NCI-H2081 treated with DMSO at 0.1 percent for 48 hours (cell line): ENCODE measurements around the gene TMC8.
"Not testable (repeated sequence)": the region's sequence is repeated elsewhere in the genome, so short reads cannot be mapped to it uniquely, and the experiment has no call there.

Experiments
- DNase-seq: peaks from one replicate; lab custom pipeline; 2025; lab: John Stamatoyannopoulos, UW

Gene TMC8

GRCh38 chr17:78111016-78111726, 19.4 kb upstream of the TMC8 start:
- DNase-seq, result no peak

GRCh38 chr17:78111727-78112517, 18.6 kb upstream of the TMC8 start:
- no peak for DNase-seq

DNA sequence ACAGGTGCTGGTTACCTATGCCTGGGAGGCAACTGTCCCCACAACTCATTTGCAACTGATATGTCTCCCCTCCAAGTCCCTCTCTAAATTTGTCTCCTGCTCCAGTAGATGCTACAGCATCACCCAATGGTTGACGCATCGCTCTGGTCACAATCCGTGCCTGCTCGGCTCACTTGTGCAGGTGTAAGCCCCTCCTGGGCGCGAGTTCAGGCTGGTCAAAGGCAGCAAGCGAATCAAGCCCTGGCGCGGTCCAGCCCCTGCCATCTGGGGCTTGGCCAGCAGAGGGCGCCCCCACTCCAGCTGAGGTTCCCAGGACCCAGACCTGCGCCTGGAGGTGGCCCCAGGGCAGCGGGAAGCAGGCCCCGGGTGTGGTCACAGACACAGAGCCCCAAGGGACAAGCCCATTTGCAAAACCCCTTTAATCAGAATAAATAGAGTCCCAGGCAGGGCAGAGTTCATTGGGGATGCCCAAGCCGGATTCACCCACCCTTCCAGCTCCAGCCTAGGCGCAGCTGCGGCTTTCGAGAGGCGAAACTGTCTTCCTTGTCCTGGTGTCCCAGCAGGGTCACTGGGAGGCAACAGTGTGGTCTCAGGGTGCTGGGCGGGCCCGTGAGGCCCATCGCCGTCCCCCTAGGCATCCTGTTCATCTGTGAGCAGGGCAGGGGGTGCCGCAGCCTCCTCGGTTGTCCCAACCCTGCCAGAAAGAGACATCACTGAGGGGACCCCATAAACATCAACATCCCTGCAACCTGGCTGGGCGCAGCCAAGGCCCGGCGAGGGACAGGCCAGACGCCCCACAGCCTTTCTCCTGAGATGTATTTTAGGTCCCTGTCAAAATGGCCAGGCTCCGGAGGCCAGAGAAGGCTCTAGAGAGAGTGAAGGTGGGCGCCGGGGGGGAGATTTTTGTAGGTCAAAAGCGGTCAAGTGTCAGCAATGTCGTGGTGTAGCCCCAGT, 17.8 kb upstream of the TMC8 start:
- no peak for DNase-seq

- no peak for DNase-seq
These were observed 16.5 kb upstream of the TMC8 start for GRCh38 chr17:78113804-78114785.

GRCh38 chr17:78114831-78115723, 15.5 kb upstream of the TMC8 start:
- DNase-seq, result no peak

GRCh38 chr17:78115803-78116202, 14.8 kb upstream of the TMC8 start:
- not testable (repeated sequence) for DNase-seq

GRCh38 chr17:78116411-78116810, 14.2 kb upstream of the TMC8 start:
- no peak for DNase-seq

DNA sequence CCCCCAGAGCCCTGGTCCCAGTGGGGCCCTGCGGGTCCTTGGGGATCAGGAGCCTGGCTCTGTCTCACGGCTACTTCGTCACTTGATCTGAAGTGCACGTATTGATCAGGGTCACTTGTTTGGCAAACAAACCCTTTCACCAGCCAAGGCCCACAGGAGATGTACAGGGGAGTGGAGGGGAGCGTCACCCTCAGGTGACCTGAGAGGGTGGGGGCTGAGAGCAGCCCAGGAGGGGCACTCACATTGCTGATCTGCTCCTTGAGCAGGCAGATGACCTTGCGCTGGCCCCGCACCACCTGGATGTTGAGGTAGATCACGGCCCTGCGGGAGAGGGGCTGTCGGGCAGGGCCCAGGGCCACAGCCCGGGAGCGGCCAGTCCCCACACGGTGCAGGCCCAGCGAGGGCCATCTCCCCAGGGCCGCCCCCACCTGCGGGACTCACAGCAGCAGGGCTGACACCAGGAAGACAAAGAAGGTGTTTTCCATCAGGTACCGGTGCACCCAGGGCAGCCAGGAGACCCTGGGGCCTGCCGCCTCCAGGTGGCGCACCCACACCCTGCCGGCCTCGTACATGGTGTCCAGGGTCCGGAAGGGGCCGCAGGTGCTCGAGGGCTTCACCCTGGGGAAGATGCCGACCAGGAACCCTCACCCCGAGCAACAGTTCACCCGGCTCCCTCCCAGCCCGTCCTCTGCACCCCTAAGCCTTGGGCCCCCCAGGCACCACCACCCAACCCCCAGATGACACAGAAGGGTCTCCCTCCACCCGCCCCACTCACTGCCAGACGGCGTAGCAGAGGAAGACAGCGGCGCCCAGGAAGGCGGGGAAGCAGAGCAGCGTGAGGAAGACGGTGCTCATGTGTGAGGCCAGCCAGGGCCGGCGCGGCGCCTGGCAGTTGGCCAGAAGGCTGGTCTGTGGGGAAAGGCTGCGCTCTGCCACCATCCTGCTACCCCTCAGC, 13.3 kb upstream of the TMC8 start:
- no peak for DNase-seq

GRCh38 chr17:78118801-78119241, 11.8 kb upstream of the TMC8 start:
- DNase-seq, result no peak

DNA sequence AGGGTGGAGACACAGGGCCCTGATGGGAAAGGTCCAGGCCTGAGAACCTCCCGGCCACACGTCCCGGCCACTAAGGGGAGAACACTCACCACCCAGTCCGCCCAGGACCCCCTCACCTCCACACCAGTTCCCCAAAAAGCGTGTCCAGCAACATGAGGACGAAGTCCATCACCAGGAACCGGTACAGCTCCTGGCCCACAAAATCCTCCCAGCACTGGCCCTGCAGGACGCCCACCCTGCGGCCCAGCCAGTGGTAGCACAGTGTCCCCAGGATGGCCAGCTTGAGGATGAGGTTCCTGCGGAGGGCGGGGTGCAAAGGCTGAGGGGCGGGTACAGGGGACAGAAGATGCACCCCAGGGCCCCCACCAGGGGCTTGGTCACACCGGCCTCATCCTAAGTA, 10.0 kb upstream of the TMC8 start:
- DNase-seq, result no peak

DNA sequence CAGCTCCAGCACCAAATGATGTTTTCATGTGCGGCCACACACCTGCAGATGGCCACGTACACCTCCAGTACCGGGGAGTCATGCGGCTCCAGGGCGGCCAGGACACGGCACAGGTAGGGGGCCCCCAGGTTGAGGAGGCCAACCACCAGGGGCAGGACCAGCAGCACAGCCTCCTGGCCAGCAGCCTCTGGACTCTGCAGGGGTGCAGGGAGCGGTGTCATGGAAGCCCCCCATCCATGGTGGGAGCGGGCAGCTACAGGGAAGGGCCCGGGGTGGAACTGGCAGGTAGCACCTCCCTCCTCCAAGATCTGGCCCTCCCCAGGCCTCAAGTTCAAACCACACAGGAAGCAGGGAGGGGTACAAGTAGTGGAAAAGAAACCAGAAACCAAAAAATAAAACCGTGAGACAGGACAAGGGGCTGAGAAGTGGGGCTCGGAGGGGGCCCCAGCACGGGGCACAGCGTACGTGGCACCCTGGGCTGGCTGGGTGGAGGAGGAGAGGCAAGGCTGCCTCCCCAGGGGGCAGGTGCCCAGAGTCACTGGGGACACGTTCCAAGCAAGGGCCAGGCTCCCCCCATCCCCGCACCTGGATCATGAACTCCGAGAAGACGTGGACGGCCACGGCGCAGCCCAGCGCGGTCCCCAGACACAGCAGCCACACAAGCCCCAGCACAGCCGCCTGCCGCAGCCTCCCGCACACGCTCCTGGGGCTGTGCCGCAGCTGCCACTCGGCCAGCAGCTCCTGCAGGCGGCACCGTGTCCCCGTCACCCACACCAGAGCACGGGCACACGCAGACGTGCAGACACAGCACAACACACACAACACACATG, 9.4 kb upstream of the TMC8 start:
- no peak for DNase-seq

DNA sequence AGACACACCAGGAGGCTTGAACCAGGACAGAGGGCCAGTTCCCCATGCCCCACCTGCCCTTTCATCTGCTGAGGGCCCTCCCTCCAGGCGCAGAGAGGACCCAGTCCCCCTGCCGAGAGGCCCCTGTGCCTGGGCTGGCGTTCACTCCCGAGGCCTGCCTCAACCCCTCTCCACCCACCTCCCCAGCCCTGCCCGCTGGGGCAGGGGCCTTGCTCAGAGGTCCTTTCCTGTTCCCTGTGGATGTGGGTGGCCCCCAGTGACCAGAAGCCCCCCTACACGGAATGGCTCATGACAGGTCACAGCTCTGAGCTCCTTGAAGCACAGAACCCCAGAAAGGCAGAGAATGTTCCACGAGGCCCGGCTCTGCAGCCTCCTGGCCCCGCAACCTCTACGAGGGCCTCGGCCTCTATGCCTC, 8.8 kb upstream of the TMC8 start:
- DNase-seq, result no peak

DNA sequence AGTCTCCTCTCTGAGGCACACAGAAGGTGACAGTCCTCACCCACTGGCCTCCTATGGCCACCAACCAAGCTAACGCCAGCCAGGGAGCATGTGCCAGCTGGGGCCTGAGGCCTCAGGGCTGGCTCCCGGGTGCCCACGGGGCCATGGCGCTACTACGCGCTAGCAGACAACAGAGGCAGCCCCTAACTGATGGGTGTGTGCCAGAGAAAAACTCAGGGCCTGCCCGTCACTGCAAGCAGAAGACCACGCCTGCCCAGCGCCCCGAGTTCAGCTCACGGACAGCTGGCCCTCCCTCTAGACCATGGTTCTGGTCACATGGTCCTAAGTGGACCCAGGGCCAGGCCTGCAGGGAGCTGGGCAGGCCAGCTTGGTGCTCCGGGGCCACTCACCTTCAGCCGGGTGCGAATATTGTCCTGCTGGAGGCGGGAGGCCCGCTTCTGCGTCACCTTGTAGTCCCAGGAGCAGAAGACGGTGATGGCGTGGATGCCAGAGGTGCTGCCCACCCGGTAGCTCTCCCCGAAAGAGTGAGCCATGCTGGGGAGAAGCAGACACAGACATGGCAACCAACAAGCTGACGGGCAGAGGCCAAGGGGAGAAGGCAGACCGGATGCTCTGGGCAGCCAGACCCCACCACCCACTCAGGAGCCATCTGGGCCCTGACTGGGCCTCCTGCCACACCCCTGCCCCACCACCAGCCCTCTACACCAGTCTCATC, 8.2 kb upstream of the TMC8 start:
- DNase-seq, result no peak

DNA sequence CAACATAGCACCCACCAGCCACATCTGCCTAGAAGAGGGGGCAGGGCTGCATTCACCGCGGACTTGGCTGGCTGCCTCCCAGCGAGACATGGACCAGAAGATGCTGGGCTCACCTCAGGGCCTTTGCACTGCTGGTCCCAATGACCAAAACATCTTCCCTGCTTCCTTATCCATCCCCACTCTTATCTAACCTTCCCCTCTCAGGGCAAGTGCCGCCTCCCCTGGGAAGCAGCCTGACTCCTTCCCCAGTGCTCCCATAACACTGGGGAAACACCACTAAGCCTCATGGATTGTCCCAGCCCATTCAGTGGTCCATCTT, 7.7 kb upstream of the TMC8 start:
- no peak for DNase-seq

DNA sequence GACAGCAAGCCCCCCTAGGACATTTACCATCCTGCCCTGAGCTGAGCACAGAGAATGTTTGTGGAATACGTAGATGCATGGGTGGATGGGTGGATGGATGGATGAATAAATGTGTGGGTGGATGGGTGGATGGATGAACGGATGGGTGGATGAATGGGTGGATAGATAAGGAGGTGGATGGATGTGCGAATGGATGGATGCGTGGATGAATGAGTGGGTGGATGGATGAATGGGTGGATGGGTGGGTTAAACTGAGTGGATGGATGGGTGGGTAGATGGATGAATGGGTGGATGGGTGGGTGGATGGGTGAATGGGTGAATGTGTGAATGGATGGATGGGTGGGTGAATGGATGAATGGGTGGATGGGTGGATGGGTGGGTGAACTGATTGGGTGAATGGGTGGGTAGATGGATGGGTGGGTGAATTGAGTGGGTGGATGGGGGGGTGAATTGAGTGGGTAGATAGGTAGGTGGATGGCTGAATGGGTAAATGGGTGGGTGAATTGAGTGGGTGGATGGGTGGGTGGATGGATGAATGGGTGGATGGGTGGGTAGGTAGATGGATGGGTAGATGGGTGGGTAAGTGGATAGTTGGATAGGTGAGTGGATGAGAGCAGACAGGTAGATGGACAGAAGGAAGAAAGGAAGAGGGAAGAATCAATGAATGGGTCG, 7.2 kb upstream of the TMC8 start:
- no peak for DNase-seq

DNA sequence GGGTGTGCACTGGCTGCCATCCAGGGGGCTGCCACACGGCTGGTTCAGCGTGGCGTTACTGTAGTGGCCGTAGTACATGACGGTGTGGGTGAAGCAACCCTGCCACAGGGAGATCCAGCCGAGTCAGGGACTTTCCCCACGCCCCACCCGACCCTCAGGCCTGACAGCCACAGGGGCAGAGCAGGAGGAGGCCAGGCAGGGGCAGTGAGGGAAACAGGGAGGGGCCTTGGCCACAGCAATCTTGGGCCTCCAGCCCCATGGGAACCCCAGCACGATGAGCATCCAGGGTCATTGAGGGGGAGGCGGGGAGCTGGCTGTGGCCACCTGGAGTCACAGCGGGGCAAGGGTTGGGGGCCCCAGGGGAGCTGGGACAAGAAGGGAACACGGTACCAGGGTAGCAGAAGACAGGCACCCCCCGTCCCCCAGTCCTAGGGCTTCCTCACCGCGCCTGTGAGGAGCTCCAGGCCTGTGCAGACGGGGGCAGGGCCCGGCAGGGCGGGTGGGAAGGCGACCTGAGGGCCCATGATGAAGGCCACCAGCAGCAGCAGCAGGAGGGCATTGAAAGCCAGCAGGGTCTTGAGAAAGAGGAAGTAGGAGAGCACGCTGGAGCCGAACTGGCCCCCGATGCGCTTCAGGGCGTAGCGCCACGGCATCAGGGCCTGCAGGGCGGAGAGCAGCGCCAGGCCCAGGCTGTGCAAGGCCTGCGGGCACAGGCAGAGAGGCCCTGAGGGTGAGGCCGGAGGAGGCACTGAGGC, 6.3 kb upstream of the TMC8 start:
- no peak for DNase-seq
